Measurements from ENCODE around the gene THTPA. TPM values are rescaled to one million over a fixed set of nuclear protein-coding genes. Genes with fewer than 3 reads are reported as not detected.
A peak's percentile ranks its signal among the peaks of the same experiment; 100 is the strongest.

The THTPA gene
- total and polyA plus RNA-seq, 9 of the 15 experiments (the other 6 are each of a cell fraction or from before 2014, with no cell fraction given), result 2.4 to 8.7 (median 5.2) TPM

DNA sequence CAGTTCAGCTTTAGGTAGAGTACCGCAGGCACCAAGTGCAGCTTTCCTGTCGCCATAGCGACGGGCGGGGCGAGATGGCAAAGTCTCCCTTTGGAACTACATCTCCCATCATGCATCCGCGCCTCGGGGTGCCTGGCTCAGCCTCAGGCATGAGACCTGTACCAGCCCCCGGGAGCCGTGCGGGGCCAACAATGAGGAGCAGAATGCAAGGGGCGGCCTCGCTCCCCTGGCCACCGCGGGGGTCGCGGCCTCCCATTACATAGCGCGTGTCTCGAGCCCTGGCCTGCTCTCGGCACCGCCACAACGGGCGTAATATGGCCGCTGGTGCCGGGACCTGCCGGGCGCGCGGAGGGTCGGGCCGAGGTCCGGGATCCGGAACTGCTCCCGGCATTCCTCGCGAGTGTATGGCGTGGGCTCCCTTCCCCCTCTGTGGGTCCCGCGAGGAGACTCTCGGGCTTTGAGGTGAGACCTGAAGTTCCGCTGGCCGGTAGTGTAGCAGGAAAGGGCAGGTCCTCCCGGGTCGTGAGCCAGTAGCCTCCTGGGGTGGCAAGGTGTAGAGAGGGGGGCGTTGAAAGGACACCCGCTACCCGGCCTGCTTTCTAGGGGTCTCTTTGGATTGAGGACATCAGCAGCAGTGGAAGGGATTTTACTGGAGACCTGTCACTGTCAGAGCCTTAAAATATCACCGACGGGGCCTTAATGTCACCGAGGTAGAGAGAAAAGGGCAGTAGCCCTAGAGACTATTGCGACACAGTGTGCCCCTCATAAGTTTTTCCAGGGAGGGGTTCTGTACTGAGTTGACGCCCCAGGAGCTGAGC is at the start of gene THTPA (continued):
- TF ChIP-seq CSDE1 (IDR thresholded peaks at IDR 0.05) (peak in 1 of 2 experiments; percentile 81; a peak in 2 of 4 replicates), ZNF764 (CRISPR knock-in tag; IDR thresholded peaks at IDR 0.05; ENCODE audit: low read depth) (no peak), ZNF134 (CRISPR knock-in tag; conservative IDR thresholded peaks at IDR 0.05) (no peak), ZNF311 (CRISPR knock-in tag; IDR thresholded peaks at IDR 0.05) (no peak), MGA (IDR thresholded peaks at IDR 0.05) (no peak), STAT6 (CRISPR knock-in tag; IDR thresholded peaks at IDR 0.05) (no peak), PRMT5 (CRISPR knock-in tag; IDR thresholded peaks at IDR 0.05) (no peak), KLF13 (tag; IDR thresholded peaks at IDR 0.05; ENCODE audit: borderline replicate concordance, low read depth) (0 out of 2 replicates have a peak, but pooled peaks have one; percentile 38), RBM34 (IDR thresholded peaks at IDR 0.05; ENCODE audit: borderline replicate concordance, insufficient read depth, low read length) (no peak)
- TF ChIP-seq, protein P1, sequence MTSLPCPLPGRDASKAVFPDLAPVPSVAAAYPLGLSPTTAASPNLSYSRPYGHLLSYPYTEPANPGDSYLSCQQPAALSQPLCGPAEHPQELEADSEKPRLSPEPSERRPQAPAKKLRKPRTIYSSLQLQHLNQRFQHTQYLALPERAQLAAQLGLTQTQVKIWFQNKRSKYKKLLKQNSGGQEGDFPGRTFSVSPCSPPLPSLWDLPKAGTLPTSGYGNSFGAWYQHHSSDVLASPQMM (CRISPR knock-in tag; IDR thresholded peaks at IDR 0.05), result no peak
- TF ChIP-seq, protein P2, sequence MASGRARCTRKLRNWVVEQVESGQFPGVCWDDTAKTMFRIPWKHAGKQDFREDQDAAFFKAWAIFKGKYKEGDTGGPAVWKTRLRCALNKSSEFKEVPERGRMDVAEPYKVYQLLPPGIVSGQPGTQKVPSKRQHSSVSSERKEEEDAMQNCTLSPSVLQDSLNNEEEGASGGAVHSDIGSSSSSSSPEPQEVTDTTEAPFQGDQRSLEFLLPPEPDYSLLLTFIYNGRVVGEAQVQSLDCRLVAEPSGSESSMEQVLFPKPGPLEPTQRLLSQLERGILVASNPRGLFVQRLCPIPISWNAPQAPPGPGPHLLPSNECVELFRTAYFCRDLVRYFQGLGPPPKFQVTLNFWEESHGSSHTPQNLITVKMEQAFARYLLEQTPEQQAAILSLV (tag; IDR thresholded peaks at IDR 0.05), result no peak
